RWPE2 (cell line): ENCODE measurements around the gene WFIKKN1.

ENCODE experiments used
- ATAC-seq: fragments of 200-7000 bp; cut with Tn5 transposase; 3 replicates; pipeline ENCODE4 v1.9.1; 2021; ENCODE audit warnings: low read depth
- DNase-seq: peaks from one replicate; pipeline ENCODE4 v3.0.0-alpha.2; 2020; ENCODE audit warnings: low spot score
- H3K27ac ChIP-seq: fragments of 450-650 bp; 2 replicates; pipeline ENCODE4 v1.5.1; 2017; ENCODE audit warnings: mild to moderate bottlenecking; ENCODE audit not compliant: poor library complexity, severe bottlenecking
- H3K27me3 ChIP-seq: fragments of 250-450 bp; sonication (Bioruptor Pico); 2 replicates; pipeline ENCODE4 v1.5.1; 2021; ENCODE audit warnings: mild to moderate bottlenecking, moderate library complexity; ENCODE audit not compliant: insufficient read depth, poor library complexity, severe bottlenecking
- H3K36me3 ChIP-seq: fragments of 250-450 bp; sonication (Bioruptor Pico); 2 replicates; pipeline ENCODE4 v1.5.1; 2020; ENCODE audit warnings: low read depth, mild to moderate bottlenecking, moderate library complexity
- H3K4me1 ChIP-seq: fragments of 250-450 bp; sonication (Bioruptor Pico); 2 replicates; pipeline ENCODE4 v1.5.1; 2021; ENCODE audit warnings: mild to moderate bottlenecking, moderate library complexity; ENCODE audit not compliant: insufficient read depth, poor library complexity, severe bottlenecking
- H3K4me3 ChIP-seq: fragments of 250-450 bp; sonication (Bioruptor Pico); 2 replicates; pipeline ENCODE4 v1.5.1; 2021; ENCODE audit warnings: mild to moderate bottlenecking, moderate library complexity; ENCODE audit not compliant: severe bottlenecking
- H3K9me3 ChIP-seq: fragments of 250-450 bp; sonication (Bioruptor Pico); 2 replicates; pipeline ENCODE4 v1.5.1; 2021; ENCODE audit warnings: mild to moderate bottlenecking, moderate library complexity; ENCODE audit not compliant: severe bottlenecking
- CTCF ChIP-seq: fragments of 450-650 bp; IDR thresholded peaks from one replicate; pipeline ENCODE4 v1.5.1; 2017; ENCODE audit warnings: mild to moderate bottlenecking, moderate library complexity; ENCODE audit not compliant: poor library complexity, severe bottlenecking

Gene WFIKKN1

GRCh38 chr16:667780-668518 lies 37.2 kb downstream of the WFIKKN1 start, which contains the start of gene RHOT2:
Gene RHOT2, plus strand, starts transcription at chr16:668132. Its CDS starts 68 bp downstream, at chr16:668200.
- no peaks in the 10 kb centered on the region for H3K4me1 ChIP-seq
- H3K4me3 ChIP-seq = peak within 1 kb of the TSS; percentile 72
- H3K27me3 ChIP-seq = no peaks in the 10 kb centered on the region
- peaks cover 35% of the 10 kb centered on the region for H3K36me3 ChIP-seq
- peak within 1 kb of the TSS; percentile 68 for H3K27ac ChIP-seq
- H3K9me3 ChIP-seq = no peaks in the 10 kb centered on the region
- ATAC-seq = peak; percentile 90
- peak; percentile 91 for DNase-seq
- peak; percentile 97 for TF ChIP-seq CTCF

- no peak for DNase-seq
- Histone ChIP-seq H3K9me3 (no peaks in the 10 kb centered on the region), H3K27me3 (no peaks in the 10 kb centered on the region), H3K4me3 (peak overlapping the region; percentile 72), H3K27ac (peak overlapping the region; percentile 68), H3K36me3 (peaks cover 39% of the 10 kb centered on the region), H3K4me1 (no peaks in the 10 kb centered on the region)
- no peak for TF ChIP-seq CTCF
- ATAC-seq = peak; percentile 7; the same call in 1 of the 3 replicates
These were observed 37.9 kb downstream of the WFIKKN1 start for GRCh38 chr16:668519-669171.

- no peaks in the 10 kb centered on the region for H3K4me1 ChIP-seq
These were observed 38.9 kb downstream of the WFIKKN1 start for GRCh38 chr16:669666-670065.

GRCh38 chr16:670485-671352 lies 39.9 kb downstream of the WFIKKN1 start:
- H3K4me1 ChIP-seq = no peaks in the 10 kb centered on the region
- no peaks in the 10 kb centered on the region for H3K27me3 ChIP-seq
- no peak overlapping the region for H3K4me3 ChIP-seq
- H3K36me3 ChIP-seq = peaks cover 46% of the 10 kb centered on the region
- no peak for TF ChIP-seq CTCF
- ATAC-seq (no peak), DNase-seq (no peak)
- H3K9me3 ChIP-seq = no peaks in the 10 kb centered on the region
- H3K27ac ChIP-seq = no peak overlapping the region

More at GRCh38 chr16:669666-670065, 38.9 kb downstream of the WFIKKN1 start:
- DNase-seq (no peak), ATAC-seq (no peak)
- Histone ChIP-seq H3K36me3 (peaks cover 46% of the 10 kb centered on the region), H3K27ac (no peak overlapping the region), H3K9me3 (no peaks in the 10 kb centered on the region), H3K27me3 (no peaks in the 10 kb centered on the region), H3K4me3 (no peak overlapping the region)
- TF ChIP-seq CTCF = no peak
